Middle frontal gyrus (tissue), 1 donor: ENCODE data around the gene AHNAK.
"Not testable (repeated sequence)": the region's sequence is repeated elsewhere in the genome, so short reads cannot be mapped to it uniquely, and the experiment has no call there.

Experiments used
- DNase-seq: peaks from one replicate; pipeline ENCODE4 v3.0.0-alpha.2; 2015; ENCODE audit warnings: low spot score; ENCODE audit errors: extremely low spot score

AHNAK gene

DNA sequence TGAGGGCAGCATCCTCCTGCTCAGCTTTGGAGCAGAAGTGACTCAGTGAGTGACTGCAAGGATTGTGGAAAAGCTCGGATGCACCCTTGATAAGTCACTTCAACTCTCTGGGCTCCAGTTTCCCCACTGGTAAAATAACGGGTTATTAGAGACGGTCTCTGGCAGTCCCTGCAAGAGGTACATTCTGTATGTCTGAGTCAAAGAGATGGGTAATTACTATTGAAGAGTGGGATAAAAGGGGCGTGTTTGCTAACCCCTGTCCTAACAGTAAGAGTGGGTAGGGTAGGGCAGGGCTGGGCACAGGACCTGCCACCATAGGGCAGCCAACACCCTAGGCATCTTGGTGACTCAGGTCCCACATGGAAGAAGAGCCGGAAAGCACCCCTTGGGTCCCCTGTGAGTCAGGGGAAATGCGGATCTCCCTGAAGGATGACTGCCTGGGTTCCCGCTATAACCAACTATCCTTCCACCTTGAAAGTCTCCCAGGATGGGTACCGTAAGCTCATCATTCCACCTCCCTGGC, 7.3 kb upstream of the AHNAK start:
- DNase-seq: no peak

- DNase-seq: no peak
Measured at GRCh38 chr11:62553080-62553838, 6.7 kb upstream of the AHNAK start.

- no peak for DNase-seq
Measured at GRCh38 chr11:62552485-62553079, 6.0 kb upstream of the AHNAK start.

- not testable (repeated sequence) for DNase-seq
Measured at GRCh38 chr11:62550478-62550877, 3.9 kb upstream of the AHNAK start.

GRCh38 chr11:62548545-62549335, 2.1 kb upstream of the AHNAK start:
- DNase-seq: no peak

- DNase-seq: no peak
Measured at GRCh38 chr11:62547691-62548281, 1.2 kb upstream of the AHNAK start.

- DNase-seq: no peak
Measured at GRCh38 chr11:62546929-62547625, 471 bp upstream of the AHNAK start.

- DNase-seq: no peak
Measured at GRCh38 chr11:62545437-62546243, 966 bp downstream of the AHNAK start.

DNA sequence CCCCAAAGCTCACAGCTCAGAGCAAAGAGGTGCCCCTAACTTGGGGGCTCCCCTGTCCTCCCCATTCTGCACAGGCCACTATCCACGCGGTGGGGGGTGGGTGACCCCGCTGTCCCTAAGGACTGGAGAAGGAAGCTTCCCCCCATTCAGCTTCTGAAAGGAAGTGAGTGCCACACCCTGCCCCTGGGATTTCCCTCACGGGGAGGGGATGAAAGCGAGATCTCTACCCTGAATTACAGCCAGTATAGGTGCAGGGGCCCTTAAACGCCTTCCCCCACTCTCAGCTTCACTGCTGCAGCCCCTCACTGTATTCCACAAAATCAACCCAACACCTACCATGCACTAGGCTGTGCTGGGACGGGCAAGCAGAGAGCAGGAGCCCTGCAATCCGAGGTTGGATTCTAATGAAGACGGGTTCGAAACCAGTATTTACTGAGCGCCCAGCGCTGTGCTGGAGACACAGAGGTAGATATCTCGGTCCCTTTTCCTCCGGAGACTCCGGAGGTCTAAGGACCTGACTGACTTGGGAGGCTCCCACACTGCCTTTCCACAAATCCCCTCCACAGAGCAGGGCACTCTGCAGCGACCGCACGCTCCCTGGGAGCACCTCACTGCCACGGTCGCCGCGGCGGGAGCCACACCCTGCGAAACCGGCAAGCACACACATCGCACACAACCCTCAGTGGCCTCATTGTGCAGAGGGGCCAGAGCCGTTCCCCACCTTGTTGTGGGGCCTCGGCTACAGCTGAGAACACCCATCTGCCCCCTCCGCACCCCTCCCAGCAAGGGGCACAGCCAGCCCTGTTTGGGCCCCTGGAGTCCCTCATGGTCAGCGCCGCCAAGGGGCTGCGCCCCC, 1.8 kb downstream of the AHNAK start:
- DNase-seq: no peak

DNA sequence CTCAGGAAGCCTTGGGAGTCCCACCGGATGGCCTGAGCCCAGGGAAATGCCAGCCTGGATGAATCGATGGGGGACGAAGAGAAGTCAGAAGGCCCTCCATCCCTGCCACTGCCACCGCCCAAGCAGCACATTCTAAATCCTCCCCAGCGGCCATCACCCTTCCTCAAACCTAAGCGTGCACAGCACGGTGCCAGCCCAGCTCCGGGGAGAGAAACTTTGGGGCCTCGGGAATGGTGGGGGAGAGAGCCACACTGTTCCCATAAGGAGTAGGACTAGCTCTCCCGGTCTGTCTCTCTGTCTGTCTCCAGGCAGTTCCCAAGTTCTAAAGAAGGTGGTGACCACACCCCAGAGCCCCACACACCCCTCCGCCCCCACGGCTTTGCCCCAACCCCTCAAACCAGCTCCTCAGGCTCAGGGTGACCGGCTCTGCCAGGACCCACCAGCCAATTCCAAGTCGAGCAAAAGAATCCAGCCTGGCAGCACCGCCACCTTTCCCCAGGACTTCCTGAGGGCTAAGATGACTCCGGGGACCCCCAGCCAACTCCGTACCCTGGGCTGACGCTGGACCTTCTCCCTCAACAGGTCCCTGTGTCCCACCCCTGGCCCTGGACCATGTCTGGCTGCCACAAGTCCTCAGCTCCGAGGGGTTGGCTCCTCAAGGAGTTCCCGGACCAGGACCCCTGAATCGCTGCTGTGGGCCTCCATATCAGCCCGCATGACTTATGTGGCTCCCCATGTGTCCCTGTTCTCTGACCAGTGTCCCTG, 2.7 kb downstream of the AHNAK start:
- DNase-seq: no peak

DNA sequence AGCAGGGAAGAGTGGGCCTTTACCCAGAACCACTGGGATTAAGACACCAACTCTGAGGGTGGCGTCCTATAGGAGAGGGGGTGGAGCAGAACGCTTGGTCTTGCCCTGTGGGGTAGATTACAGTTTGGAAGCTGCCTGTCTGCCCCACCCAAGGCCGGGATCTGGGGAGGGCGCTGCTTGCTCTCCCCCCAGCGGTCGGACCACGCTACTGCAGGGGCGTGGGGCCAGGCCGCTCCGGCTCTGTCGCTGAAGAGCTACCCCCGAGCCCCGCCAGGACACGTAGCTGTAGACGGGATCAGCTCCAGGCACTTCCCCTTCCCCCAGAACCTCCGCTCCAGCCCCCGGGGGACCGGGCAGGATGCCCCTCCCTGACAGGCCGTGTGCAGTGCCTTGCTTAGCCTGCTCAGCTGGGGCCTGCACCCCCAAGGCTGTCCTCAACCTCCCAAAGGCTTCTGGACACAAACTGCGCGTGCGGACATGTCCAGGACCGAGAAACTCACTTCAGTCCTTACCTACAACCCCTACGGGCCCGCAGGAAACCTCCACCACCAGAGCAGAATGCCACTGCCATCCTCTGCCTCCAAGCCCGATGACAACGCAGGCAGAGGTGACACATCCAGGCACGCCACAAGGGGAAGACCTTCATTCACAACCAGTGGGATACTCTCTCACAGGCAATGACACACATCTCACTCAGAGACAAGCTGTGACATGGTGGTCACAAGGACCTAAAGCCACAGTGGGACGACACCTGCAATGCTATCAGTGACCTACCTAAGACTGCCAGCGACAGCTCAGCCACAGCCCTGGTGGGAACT, 3.6 kb downstream of the AHNAK start:
- DNase-seq: no peak

GRCh38 chr11:62542111-62542745, 4.4 kb downstream of the AHNAK start:
- no peak for DNase-seq

DNA sequence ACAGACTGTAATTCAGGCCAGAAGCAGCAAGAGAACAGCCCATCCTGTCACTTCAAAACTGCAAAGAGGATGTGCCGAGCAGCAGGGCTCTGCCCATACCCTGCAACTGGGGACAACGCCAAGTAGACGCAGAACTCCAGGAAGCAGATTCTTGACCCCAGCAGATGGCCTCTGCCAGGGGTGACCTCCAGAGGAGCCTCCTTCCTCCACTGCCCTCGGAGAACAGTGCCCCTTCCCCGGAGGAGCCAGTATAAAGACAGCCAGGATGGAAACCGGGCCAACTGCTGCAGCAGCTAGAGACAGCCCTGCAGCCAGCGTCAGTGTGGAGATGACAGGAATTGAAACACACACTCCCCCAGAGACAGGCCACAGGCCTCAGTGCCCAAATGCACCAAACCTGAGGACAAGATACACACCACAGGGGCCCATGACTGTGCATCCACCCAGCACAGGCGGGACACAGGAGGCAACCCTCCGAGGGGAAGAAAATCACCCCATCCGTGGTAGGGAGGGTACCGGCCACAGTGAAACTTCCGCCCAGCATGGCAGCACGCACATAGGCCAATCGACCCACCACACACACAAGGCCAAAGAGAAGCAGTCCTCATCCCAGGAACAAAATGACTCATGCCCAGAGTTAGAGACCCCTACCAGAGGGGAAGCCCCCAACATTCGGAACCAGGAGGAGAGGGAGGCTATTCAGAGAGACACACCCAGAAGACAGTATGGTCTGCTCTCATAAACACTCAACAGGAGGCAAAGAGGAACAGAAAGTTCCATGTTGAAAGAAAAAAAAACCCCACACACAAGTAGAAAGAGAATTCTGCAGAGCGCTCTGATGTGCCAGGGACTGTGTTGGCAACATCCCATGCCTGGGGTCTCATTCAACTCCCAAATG, 5.6 kb downstream of the AHNAK start:
- no peak for DNase-seq

DNA sequence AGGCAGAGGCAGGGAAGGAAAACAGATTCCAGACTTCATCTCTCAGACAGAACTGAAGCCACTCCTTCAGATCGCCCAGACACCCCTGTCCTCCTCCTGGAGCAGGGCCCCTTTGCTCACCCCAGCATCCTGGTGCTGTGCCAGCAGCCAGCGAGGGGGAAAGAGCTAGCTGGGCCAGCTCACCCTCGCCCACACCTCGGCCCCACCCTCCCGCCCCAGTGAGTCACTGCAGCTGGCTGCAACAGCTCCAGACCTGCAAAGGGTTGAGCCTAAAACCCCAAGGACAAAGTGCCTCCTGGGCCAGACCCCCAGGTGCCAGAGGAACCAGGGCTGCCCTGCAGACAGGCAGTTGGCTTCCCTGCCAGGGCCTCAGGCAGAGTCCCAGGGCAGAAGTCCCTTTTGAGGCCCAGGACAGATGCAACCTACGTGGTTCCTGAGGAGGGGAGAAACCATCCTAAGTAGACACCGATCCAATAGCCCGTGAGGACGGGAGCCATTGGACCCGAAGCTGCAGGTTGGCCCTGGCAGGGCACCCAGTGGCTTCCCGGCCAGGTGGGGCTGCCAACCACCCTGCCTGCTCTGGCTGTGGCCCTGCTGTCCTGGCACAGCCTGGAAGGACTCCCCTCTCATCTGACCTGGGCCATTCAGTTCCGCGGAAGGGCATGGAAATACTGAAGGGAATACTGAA, 7.2 kb downstream of the AHNAK start:
- no peak for DNase-seq

- DNase-seq: no peak
Measured at GRCh38 chr11:62538470-62539237, 8.0 kb downstream of the AHNAK start.
